Urothelium cell line (cell line): Measurements from ENCODE around the gene ADGRL3.
"Not testable (repeated sequence)": the region's sequence is repeated elsewhere in the genome, so short reads cannot be mapped to it uniquely, and the experiment has no call there.

Experiments
- DNase-seq: peaks from one replicate; pipeline ENCODE4 v3.0.0; 2011; ENCODE audit warnings: low spot score, mixed read lengths
- FAIRE-seq: peaks from 2 replicates; lab custom pipeline; 2011; peaks lifted over from hg19 to GRCh38; lab: Jason Lieb, UNC

Gene ADGRL3

DNA sequence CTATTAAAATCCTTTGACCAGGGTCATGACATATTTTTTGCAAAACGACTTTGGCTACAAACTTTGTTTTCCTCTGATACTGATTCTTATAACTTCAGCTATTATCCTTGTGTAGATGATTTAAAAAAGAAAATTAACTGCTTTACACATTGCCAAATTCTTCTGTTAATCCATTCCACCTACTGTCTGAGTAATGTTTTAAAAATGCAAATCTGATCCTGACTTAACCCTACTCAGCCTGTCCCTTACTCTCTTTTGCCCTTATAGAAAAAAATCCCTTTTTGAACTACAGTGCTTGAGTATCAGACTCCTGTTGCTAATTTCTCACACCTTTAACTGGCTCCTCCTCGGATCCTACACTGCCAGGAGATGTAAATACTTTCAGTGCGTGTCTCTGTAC lies 723.1 kb downstream of the ADGRL3 start:
- FAIRE-seq (no peak), DNase-seq (no peak)

DNA sequence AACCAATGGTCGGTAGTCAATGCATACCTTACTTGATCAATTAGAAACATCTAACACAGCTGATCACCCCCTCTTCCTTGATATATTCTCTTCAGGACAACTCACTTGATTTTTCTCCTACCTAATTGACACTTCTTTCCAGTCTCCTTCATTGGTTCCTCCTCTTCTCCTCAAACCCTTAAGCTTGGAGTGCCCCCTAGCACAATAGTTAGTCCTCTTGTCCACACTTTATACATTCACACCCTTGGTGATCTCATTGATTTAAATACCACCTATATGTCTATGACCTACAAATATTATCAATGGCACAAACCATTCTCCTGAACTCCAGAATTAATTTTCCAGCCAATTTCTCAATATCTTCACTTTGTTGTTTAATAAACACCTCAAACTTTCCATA lies 724.0 kb downstream of the ADGRL3 start:
- FAIRE-seq (no peak), DNase-seq (no peak)

DNA sequence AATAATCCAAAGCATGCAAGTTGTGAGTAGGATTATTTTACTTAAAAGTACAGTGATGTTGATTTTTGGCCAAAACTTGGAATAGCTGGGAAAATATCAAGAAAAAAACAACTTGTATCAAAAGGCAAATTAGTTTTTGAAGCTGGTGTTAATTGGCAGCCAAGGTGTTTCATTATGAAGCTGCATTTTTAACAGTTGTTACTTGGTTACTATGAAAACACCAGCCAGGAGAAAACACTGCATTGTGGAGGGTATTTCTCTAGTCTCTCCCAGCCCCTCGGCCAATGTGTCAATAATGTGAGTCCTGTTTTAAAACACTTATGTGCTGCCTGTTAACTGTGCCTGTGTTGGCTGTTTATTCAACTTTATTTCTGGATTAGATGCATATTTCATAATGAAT lies 733.4 kb downstream of the ADGRL3 start:
- FAIRE-seq = no peak

DNA sequence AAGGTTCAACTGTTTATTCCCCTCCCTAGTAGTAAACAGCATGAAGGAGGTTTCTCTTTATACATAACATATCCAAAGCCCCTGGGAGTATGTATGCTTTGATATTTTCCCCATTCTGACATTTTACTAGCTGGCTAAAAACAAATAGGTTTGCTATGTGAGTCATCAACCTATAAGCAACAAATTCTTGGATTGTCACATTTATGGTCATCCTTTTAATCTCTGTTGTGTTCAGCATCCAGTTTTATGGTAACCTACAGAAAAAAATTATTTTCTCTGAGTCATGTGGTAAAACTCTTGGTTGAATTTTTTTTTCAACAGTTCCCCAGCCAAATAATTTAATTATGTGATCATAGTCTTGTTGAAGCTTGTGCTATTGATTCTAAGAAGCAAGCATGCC lies 734.1 kb downstream of the ADGRL3 start:
- DNase-seq (no peak), FAIRE-seq (no peak)

More for the DNA sequence above, 733.4 kb downstream of the ADGRL3 start:
- DNase-seq = no peak

DNA sequence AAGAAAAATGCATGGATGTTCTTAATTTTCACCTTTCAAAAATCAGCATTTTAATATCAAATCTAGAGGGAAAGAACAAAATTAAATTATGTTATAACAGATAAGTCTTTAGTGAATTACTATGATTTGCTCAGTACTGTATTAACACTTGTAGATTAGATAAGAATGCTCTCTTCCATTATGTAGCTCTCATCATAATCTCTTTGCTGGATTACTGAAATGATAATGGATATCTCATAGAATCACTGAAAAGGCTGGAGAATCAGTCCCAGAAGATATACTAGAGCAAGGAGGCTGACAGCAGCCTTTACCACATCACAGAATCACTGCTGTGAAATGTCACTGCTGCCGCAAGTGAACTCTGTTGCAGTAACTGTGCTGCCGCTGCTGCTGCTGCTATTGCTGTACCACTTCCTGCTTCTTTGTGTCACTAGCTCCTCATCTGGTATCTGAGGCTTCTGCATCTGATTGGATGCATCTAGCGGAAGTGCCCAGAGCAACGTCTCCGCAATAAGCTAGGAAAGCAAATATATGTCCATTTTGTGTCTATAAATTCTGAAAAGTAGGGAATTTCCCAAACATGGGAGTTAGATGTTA lies 738.2 kb downstream of the ADGRL3 start:
- FAIRE-seq = no peak
- DNase-seq = no peak

DNA sequence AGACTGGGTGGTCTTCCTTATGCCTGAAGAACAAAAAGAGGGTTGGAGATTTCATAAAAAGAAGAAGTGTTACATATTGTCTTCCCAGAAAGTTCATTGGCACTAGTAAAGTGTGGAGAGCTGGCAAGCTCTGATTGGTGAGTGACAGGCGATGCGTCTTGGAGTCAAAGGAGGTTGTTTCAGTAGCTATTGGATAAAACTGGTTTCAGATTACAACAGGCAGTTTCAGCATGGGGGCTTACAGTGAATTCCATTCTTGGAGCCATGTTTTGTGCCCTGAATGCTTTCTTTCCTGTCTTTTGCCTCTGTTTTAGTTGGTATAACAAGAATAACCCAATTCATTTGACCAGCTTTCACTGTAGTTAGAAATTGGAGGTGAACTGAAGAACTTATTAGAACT lies 750.5 kb downstream of the ADGRL3 start:
- DNase-seq = no peak
- no peak for FAIRE-seq

DNA sequence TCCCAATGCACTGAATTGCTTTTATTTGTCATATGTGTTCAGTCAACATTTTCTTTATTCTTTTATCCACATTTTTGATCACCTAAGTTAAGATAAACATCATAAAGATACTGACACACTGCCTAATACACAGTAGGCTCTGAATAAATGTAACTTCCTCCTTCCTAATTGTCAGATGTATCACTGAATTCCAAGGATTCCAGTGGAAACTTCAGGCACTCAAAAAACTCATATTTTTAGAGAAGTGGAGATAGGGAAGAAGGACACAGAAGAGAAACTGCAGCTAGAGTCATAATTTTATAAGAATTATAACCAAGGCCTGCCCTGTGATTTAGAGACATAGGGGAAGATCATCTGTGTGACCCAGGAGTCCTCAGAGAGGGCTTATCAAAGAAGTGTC lies 753.3 kb downstream of the ADGRL3 start:
- FAIRE-seq = no peak
- DNase-seq = no peak

DNA sequence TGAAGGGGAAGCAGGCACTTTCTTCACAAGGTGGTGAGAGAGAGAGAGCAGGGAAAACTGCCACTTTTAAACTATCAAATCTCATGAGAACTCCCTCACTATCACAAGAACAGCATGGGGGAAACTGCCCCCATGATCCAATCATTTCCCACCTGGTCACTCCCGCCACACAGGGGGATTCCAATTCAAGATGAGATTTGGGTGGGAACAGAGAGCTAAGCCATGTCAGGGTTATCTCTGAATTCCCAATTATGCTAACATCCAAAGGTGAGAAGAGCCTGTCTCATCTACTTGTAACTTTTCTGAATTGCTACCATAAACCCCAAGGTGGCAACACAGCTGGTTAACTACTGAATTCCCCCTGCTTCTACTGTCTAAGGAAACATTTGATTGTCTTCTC lies 758.5 kb downstream of the ADGRL3 start:
- DNase-seq = no peak
- no peak for FAIRE-seq

DNA sequence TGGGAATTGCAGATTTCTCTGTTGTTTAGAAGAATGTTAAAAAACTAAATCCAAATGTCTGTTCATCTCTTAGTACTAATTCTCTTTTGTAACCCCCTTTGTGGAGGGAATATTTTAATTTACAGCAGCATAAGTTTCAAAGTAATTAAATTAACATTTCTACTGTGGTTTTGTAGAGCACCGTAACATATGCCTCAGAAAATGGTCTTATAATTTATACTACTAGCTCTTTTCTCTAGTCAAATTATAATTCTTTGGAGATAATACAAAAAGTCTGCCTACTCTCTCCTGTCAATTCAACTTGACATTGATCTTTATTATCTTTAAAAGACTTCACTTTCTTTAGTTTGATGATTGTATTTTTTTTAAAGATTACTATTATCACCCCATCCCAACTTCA lies 759.0 kb downstream of the ADGRL3 start:
- DNase-seq (no peak), FAIRE-seq (no peak)

DNA sequence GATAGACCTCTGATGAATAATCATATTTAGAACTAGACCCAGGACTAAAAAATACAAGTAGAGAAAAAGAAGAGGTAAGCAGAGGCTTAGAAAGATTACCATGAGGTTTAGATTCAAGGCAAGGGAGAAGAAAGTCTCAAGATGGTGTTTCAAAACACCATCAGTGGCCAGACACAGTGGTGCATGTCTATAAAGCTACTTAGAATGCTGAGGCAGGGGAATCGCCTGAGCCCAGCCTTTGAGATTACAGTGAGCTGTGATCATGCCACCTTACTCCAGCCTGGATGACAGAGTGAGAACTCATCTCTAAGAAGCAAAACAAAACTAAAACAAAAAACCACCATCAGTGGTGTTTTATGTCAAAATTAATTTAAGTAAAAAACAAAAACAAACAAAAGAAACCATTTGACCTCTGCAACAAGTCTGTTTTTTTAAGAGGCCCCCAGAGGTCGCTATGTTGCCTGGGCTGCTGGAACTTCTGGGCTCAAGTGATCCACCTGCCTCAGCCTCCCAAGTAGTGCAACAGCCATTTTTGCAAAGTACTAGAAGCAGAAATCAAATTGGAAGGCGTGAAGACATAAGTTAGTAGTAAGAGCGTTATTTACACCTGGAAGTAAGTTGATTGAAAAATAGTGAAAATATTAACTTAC lies 784.3 kb downstream of the ADGRL3 start:
- DNase-seq = no peak
- FAIRE-seq = no peak

DNA sequence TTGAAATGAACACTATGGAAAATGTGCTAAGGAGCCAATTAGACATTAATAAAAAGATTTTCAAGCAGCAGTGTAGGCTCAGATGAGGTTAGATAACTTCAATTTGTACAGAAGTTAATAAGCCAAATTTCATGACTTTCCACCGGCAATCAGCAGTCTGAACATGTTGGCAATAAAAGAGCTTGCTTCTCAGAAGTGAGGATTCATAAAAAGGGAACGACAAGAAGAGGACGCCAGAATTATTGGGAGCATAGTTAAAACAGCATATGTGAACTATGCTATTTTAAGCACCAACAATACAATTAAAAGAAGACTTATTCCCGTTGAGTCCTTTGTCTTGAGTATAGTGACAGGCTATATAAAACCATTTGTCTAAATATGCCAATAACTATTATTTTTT lies 785.3 kb downstream of the ADGRL3 start:
- DNase-seq (no peak), FAIRE-seq (no peak)

DNA sequence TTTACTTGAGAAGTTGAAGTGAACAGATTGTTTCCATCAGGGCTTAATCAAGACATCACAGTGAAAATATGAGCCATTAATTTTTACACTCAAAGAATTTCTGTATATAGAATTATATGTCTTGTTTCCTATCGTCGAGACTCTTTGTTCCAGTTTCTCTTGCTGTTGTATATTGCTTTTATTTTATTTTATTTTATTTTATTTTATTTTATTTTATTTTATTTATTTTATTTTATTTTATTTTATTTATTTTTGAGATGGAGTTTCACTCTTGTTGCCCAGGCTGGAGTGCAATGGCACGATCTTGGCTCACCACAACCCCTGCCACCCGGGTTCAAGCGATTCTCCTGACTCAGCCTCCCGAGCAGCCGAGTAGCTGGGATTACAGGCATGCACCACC lies 786.8 kb downstream of the ADGRL3 start:
- DNase-seq, FAIRE-seq: not testable (repeated sequence)

DNA sequence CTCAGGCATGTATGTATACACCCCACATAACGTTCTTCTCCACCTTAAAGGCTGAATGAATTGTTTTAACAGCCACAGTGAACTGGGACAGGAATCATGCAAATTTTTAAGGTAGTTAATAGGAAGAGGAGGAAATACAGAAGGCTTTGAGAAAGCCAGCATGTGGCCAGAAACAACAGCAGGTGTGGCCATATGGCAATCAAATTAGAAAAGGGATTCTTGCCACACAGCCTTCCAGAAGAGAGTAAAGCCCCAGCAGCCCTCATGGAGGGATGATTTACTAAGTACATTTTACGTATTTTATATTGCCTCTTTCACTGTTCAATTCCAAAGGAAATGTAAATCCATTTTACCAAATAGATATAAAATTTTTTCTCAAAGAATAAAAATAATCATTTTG lies 792.2 kb downstream of the ADGRL3 start:
- DNase-seq (no peak), FAIRE-seq (no peak)

DNA sequence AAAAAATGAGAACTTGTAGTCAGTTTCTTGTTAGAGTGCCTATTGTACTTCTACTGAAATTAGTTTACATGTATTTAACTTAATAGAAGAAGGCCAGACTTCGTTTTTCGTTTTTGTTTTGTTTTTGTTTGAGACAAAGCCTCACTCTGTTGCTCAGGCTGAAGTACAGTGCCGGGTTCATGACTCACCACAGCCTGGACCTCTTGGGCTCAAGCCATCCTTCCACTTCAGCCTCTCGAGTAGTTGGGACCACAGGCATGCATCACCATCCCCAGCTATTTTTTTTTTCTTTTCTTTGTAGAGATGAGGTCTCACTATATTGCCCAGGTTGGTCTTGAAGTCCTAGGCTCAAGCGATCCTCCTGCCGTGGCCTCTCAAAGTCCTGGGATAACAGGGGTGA lies 793.9 kb downstream of the ADGRL3 start:
- FAIRE-seq (no peak), DNase-seq (no peak)

DNA sequence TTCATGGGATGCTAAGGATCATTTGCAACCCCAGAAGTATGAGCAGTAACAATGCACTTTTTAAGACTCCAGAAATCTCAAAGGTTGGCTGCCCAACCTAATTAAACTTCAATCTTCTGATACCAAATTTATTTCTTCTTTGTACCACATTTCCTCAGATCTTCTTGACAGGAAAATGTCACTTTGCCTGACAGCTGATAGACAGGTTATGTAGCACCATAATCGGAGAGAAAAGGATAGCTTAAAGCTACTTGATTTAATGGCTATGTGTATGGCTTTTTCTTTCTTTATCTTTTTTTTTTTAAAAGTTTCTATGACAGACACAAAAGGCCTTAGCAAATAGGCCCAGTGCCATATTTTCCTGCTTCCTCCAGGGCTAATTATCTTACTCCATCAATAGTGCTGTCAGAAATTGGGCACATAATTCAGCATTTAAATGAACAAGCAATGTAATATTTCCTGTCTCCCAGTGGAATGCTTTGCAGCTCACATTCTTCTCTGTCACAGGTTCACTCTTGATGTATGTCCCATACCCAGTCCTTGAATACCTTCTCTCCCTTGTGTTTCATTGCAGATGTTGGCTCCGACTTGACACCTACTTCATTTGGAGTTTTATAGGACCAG lies 795.7 kb downstream of the ADGRL3 start:
- FAIRE-seq (no peak), DNase-seq (no peak)

DNA sequence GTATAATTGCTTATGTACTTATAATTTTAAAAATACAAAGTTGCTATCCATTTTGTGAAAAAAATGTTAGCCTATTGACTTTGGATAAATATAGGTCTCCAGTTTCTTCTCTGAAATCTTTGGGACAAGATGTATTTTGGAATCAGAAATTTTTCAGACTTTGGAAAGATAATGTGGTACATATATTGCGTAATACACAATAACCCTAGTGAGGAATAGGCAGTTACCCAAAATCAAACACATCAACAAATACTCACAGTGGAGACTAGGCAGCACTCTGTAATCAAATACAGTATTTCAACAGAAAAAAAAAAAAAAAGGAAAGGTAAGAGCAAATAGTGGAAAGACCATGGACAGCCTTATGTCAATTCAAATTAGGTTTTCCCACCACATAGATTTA lies 796.8 kb downstream of the ADGRL3 start:
- FAIRE-seq (no peak), DNase-seq (no peak)

DNA sequence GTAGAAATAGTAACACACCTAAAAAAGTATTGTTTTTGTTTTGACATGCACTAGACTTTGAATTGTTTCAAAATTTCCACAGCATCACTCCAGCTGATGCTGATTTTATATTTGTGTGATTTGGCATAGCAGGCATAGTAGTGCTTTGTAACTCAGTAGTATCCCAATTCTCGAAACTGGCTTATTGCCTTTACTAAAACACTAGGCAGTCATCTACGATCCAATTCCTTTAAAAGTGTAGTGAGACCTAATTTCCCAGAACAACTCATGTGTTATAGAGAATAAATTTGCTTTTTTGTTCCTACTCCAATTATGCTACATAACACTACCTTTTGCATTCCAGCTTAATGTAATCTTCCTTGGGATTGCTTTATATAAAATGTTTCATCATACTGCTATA lies 797.7 kb downstream of the ADGRL3 start:
- no peak for DNase-seq
- FAIRE-seq = no peak

DNA sequence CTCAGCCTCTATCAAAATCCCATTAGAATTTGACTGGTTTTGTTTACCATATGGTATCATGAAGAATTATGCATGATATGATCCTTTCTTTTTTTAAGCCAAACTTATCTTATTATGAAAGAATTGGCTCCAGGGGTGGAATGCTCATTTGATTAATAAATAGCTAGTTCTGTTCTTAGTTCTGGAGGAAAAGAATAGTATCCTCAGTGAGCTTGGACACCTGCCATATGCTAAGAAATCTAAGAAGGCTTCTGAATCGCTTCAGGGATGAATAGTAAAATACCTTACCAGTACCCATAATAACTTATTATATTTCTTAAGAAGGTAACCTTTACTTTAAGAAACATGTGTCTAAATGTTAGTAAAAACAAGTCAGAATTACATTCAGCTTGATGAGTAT lies 803.6 kb downstream of the ADGRL3 start:
- DNase-seq (no peak), FAIRE-seq (no peak)

DNA sequence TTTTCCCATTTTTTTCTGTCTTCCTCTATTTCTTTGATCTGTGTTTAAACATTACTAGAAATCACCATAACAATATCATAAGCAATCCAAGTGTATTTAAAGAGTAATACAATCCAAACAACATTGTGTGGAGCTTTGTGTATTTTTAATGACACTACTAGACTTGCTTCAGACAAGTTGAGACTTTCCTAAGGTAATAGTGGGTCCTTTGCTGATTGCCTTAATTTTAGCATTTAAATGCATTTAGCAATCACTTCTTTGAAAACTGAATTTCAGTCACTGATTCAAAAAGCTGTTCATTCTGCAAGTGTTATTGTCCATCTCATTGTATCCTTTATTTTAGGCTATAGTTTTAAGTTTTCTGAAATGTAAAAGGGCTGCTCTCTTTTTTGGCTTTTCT lies 804.8 kb downstream of the ADGRL3 start:
- FAIRE-seq = no peak
- DNase-seq = no peak

DNA sequence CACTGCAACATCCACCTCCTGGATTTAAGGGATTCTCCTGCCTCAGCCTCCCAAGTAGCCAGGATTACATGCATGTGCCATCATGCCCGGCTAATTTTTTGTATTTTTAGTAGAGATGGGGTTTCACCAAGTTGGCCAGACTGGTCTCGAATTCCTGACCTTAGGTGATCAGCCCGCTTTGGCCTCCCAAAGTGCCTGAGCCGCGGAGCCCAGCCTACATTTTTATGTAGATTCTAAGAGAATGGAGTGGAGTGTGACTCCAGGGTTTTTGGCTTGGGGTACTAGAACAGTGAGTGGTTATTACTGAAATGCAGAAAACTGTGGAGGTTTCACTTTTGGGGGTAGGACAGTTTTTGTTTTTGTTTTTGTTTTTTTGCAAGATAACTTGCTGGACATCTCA lies 806.0 kb downstream of the ADGRL3 start:
- DNase-seq (no peak), FAIRE-seq (no peak)

DNA sequence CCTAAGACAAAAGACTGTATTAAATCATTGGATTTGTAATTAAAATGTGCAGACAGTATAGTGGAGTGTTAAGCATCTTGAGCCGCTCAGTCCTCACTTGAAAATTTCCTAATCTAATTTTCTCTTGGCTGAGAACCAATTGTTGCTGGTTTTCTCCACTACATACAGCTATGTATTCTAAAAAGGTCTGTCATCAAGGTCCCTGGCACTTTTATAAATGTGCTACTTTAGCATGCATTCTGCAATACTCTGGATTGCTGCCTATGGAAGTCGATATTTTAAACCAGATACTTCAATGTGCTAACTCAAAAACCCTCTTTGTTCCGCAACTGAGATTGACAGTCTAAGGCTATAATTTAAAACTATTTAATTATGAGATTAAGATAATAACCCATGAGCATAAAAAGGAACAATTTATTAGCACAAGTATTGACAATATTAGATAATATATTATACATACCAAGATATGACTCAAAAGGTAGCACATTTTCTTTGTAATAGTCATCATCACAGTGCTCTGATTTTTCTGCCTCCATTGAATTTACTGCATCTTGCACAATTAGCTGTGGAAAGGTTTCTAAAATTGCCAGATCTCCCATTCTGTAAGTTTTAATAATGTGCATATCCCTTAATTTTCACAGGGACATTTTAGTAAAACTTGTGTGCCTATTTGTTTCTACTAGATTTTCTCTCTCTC lies 815.1 kb downstream of the ADGRL3 start:
- DNase-seq (no peak), FAIRE-seq (no peak)

DNA sequence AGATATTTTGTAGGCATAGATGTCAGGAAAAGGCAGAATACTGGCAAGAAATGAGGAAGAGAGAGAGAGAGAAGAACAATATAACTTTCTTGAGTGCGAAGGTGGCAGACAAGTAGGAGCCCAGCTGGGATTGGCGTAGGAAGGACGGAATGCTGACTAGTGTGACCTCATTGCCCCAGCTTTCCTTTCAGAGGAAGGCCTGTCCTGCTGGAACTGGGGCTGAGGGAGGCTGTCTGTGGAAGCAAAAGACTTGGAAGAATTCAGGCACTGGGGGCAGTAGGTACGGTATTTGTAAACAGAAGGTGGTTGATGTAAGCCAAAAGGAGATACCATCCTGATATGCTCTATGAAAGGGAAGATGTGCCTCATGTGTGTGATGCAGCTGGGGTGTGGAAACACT lies 818.4 kb downstream of the ADGRL3 start:
- FAIRE-seq = no peak

More for the DNA sequence above, 818.4 kb downstream of the ADGRL3 start:
- no peak for DNase-seq
